HG03520 (cell line): ENCODE results near the gene SHISAL1.
"Not testable (repeated sequence)": the region's sequence is repeated elsewhere in the genome, so short reads cannot be mapped to it uniquely, and the experiment has no call there.

Source experiments
- ATAC-seq: cut with Tn5 transposase; IDR thresholded peaks from one replicate; pipeline ENCODE4 v1.9.1; 2021; ENCODE audit warnings: mild to moderate bottlenecking, moderate library complexity; ENCODE audit not compliant: unreplicated experiment

The SHISAL1 gene

DNA sequence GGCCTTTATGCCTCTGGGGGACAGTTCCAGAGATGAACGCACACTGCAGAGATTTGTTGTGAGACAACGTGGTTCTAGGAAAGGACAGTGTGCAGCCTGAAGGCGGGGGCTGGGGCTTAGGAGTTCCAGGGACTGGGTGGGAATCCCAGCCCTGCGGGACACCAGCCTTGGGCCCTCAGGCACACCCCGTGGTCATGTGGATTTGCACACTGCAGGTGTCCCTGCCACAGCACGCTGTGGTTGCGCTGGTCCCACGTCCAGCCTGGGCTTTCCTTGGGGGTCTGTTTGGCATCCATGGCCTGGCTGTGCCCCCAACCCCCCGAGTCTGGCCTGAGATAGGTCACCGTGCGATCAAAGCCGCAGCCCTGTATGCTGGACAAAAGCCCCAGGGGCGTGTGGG lies 7.3 kb downstream of the SHISAL1 start:
- ATAC-seq: no peak

DNA sequence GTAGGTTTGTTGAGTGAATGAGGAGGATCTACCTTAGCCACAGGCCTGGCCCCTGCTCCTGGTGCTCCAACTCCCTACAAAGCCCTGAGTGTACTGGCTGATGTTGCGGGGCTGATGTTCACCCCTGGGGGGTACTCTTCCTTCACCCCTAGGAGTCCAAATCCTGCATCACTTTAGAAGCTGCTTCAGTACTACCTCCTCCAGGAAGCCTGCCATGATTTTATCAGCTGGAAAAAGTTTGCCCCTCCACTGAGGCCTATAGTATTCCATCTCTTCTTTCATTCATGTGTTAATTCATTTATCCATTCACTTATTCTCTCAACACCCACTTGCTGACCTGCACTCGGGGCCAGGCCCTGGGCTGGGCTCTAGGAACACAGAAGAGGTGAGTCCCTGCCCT lies 7.8 kb downstream of the SHISAL1 start:
- no peak for ATAC-seq

DNA sequence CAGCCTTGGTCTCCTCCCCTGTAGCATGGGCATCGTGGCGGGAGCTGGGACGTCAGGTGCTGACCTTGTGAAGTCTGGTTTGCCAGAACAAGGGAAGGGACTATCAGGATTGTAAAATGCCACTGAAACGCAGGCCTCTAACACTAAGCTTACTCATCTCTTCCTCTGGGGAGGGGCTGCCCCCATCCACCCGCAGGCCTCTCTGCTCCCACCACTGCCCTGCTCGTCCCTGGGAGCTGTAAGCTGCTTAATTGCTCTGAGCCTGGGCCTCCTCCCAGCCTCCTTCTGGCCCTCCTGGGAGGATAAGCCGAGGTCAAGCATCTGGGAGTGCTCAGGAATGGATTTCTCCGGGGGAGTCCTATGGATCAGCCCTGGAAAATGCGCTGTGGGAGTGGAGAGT lies 8.4 kb downstream of the SHISAL1 start:
- no peak for ATAC-seq

DNA sequence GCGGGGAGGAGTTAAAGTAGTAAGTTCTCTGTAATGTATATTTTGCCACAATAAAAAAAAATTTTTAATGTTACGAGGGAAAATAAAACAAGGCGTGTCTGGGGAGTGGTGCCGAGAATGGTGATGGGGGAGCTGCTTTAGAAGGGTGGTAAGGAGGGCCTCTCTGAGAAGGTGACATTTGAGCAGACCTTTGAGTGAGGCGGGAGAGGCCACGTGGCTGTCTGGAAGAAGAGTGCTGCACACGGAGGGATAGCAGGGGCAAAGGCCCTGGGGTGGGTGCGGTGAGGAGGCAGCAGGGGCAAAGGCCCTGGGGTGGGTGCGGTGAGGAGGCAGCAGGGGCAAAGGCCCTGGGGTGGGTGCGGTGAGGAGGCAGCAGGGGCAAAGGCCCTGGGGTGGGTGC lies 10.4 kb downstream of the SHISAL1 start:
- ATAC-seq: not testable (repeated sequence)

DNA sequence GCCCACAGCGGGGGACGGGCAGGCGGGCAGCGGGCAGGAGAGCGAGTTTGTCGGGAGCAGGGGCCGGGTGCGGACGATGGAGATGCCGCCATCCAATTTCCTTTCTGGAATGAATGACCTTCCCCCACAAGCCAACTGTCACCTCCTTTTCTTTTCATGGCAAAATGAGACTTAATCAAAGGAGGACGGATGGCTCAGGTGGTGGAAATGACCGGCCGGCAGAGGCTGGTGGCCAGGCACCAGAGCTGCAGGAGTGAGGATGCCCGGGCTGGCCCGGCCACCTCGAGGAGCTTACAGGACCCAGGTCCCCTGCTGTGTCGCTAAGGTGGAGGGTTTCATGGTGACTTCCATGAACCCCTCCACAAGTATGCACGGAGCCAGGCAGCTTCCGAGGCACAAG lies 11.7 kb downstream of the SHISAL1 start:
- no peak for ATAC-seq

DNA sequence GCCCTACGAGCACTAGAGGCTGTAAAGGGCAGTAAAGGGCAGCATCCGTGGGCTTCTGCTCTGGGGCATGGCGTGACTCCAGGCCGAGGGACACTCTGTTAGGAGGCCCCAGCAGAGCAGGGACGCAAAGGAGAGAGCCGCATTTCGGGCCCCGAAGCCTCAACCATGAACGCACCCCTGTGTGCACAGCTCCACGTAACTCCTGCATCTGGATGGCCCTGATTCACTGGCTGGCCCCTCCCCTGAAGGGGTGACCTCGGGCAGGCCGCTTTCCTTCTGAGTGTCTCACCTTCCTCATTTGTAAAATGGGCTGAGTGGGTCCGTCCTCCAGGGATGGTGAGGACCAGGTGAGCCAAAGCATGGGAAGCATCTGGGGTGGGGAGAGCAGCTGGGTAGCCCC lies 13.6 kb downstream of the SHISAL1 start:
- ATAC-seq: no peak

DNA sequence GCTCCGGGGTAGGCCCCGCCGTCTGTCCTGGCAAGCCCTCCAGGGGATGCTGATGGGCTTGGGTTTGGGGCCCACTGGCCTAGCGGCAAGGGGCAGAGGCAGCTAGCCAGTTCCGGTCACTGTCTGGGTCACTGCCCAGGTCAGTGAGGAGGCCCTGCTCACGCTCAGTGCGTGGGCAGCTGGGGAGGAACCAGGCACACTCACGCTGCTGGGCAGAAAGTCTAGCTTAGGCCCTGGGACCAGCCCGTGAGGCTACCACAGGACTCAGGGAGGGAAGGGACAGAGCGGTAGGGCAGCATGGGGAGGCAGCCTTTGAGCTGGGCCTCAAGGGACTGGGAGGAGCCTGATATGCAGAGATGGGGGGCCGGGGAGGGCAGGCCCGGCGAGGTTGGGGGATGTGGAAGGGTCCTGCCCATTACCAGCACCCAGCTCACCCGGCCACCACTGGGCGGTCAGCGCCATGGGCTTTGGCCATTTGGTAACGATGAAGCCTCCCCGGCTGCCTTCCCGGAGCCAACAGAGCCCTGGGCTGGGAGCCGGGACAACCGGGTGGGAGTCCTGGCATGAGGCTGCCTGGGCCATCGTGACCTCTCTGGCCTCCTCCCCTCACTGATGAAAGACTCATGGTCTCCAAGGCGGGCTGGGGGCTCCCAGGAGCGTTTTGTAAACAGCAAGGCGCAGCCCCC lies 14.2 kb downstream of the SHISAL1 start:
- no peak for ATAC-seq

DNA sequence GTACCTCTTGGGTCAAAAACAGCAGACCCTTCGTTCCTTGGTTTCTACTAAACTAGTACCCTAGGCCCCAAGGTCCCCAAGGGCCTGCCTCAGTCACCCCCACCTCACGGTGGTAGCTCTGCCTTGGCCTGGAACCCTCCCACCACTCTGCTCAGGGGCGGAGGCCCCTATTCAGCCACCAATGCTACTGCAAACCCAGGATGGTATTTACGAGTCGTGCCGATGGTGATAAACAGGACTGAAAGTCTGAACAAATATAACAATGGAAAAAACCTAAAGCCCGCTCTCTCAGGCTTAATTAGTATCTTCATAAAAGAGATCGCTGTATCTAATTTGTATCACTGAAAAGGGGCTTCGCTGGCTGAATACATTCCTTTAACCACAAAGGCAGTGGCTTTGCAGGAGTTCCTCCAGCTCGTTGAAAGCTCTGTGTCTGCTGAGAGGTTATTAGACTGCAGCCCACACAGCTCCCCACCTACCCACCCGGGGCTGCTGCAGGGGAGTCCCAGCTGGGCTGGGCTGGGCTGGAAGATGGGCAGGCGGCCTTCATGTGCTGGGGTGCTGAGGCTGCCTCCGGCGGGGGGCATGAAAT lies 15.2 kb downstream of the SHISAL1 start:
- no peak for ATAC-seq

DNA sequence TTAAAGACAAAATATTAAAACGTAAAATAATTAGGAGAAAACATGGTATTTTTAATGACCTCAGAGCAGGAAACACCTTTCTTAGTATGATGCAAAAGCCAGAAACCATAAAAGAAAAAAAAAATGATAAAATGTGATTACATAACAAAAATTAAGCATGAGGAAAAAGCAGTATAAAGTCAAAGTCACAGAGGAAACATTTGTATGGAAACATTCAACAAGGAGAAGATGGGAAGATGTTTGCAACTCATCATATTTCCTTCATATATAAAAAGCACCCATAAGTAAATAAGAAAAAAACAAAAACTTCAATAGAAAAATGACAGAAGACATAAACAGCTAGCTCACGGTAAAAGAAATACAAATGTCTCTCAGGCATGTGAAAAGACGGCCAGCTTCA lies 17.3 kb downstream of the SHISAL1 start:
- no peak for ATAC-seq

DNA sequence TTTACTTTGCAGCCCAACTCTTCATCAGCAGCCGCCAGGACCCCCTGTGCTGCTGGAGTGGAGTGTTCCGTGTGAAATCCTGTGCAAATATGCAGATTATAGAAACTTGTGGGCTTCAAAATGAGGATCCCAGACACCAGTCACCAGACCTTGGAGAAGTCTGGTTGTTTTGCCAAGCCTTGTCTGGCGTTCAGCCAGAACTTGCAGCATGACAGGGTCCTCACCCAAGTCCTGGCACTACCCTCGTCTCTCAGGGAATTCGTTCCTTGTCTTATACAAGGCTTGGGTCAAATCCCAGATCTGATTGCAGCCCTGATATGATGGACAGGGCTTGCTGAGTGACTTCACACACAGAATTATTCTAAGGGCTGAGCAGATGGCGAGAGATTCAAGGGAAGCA lies 18.9 kb downstream of the SHISAL1 start:
- ATAC-seq: no peak

DNA sequence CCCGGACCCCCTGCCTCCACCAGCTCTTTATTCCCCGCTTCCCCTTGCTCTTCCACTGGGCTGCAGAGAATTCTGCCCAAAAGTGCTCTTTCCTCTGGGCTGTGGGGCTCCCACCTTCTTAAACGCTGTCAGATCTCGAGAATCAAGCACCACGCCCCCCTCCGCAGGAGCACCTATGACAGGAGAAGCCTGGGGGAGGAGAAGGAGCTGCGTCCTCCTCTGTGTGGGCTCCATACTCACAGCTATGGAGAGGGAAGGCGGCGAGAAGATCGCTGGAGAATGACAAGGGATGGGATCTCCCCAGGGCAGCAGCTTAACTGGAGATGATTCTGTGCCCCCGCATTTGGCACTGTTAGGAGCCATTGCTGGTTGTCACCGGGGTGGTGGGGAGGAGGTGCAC lies 19.7 kb downstream of the SHISAL1 start:
- no peak for ATAC-seq

DNA sequence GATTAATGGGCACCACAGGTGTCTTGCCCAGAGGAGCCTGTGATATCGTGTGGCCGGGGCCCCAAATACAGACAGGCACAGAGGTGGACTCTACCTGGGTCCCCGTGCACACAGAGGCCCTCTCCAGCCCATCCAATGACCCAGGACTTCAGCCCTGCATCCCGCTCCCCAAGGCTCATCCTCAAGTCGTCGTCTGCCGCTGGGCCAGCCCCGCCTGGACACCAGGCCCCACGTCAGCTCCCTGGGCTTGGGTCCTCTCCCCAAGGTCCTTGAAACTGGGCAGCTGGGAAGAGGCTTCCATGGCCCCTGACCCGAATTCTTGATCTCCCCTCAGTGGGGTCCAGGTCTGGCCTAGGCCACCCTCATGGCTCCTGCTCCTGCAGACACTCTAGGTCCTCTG lies 20.2 kb downstream of the SHISAL1 start:
- no peak for ATAC-seq

DNA sequence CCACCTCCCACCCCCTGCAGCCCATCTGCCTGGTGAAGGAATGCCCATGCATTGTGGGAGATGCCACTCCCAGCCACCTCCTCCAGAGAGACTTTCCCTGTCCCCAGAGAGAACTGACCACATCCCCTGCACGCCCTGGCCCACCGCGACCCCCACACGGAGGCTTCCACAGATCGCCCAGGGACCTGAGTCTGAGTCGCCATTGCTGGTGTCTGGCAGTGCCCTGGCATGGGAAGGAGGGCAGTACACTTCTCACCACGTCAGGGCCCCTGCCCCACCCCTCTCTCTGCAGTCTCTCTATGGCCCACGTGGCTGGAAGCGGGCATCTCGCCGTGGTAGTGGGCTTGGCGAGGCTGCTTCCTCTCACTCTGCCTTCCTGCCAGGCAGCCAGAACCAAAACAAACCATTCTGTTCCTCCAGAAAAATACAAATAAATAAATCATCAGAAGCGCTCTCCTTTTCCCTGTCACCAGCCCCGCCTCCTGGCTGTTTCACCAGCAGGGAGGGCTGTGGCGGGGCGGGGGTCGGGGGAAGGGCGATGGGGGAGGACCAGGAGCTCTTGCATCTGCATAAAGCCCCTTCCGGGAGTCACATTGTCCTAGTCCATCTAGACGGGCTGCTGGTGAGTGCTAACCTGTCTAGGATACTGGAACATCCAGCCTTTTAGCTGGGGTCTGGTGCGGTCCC lies 20.9 kb downstream of the SHISAL1 start:
- ATAC-seq: no peak

DNA sequence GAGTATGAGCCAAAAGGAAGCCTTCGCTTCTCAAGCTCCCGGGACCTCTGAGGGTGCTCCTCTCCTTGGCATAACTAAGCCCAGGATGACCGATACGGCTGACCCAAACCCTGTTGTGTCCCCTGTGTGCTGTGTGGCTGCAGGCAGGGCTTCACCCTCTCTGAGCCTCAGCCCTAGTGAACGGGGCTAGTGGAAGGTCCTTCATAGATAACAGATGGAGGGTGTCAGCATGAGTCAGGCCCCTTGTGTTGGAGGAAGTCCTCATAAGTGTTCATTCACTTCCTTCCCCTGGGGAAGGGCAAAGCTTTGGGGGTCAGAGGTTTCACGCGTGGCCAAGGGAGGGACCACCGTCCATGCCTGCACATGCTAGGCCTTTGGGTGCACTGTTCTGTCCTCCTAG lies 21.5 kb downstream of the SHISAL1 start:
- ATAC-seq: no peak

DNA sequence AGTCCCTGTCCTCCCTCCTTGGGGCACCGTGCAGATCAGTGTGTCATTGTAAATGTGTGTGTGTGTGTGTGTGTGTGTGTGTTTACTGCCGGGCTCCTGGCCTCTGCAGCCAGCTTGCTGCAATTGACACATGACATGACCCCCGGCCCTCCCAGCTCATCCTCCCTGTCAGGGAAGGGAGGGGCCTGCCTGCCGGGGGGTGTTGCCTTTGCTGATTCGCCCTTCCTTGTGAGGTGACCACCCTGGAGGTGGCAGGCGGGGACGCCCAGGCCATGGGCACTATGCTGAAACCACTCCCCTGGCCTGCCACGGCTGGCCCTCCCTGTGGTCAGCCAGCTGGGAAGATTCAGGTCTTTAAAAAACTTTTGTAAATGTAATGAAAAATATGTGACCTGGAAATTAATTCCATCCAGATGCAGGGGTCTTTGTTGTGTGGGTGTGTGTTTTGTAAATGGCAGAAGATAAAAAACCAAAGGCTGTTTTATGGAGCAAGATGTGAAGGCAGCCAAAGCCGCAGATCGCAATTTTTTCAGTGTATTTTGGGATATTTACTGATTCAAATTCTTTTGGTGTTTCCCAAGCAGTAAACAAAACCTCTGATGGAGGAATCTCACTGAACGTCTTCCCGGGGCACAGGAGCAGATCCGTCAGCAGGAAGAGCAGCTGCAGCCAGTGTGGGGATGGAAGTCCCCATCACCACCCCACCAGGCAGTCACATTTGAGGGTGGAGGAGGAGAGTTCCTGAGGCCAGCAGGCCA lies 23.2 kb downstream of the SHISAL1 start:
- no peak for ATAC-seq

DNA sequence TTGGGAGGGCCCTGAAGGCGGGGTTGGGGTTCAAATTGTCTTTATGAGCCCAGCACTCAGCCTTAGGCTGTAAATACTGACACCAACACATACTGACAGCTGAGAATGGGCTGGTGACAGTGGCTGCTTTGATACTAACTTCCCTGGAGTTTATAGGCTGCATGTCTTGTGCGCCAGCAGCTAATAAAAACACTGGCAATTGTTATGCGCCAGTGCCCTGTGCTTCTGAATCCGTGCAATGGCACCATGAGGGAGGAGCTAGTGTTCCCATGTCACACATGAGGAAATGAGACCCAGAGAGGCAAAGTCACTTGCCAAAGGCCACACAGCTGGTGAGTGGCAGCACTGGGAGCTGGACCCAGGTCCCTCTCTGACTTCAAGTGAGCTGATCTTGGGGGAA lies 23.8 kb downstream of the SHISAL1 start:
- no peak for ATAC-seq

DNA sequence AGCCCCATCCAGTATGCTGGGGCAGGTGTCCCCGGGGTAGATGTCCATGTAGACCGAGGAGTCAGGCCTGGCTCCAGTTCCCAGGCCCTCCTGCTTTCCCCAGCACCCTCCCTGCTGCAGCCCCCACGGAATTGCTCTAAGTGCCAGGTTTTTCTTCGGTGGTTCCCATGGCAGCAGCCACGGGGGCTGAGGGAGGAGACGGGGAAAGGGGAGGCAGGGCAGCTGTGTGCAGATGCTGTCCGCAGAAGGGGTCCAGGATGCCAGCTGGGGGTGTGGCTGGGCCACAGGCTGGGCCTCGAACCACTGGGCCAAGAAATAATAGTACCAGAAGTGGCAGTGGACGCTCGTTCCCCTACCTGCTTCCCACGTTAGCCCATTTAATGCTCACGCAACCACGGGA lies 25.0 kb downstream of the SHISAL1 start:
- ATAC-seq: no peak

DNA sequence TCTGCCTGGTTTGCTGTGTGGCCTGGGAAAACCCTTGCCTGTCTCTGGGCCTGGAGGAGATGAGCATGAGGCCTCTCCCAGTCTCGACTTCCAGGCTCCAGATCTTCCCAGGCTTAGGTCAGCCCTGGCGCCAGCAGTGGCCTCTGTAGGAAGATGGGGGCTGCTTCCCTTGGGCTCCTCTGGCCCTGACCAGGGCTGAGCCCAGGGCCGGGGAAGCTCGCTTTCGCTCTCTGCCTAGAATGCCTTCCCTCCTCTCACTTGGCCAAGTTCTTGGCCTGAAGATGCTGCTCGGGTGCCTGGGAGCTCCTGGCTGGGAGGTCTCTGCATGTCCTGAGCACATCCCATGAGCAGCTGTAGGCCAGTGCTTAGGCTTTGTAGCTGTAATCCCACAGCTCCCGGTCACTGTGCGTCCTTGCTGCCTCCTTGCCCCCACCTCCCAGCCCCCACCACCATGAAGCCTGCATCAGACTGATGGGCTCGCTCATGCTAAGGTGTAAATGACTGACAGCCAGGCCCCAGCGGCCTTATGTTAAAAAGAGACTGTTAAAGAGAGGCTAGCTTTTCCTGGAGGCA lies 25.5 kb downstream of the SHISAL1 start:
- ATAC-seq: no peak

DNA sequence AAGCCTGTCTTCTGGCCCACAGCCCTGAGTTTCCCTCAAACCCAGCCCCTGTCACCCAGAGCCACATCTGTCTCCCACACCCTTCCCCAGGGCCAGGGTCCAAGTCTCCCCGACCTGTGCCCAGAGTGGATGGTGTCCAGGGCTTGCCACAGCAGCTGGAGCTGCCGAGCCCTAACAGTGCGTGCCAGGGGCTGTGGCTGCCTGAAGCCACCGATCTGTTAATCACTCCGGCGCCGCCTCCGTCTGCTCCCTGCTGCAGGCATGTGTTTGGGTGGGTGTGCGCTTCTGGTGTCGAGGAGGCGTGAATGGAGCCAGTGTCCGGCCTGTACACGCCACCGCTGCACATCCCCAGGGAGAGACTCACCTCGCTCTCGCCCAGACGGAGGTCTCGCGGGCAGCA lies 26.1 kb downstream of the SHISAL1 start:
- no peak for ATAC-seq

DNA sequence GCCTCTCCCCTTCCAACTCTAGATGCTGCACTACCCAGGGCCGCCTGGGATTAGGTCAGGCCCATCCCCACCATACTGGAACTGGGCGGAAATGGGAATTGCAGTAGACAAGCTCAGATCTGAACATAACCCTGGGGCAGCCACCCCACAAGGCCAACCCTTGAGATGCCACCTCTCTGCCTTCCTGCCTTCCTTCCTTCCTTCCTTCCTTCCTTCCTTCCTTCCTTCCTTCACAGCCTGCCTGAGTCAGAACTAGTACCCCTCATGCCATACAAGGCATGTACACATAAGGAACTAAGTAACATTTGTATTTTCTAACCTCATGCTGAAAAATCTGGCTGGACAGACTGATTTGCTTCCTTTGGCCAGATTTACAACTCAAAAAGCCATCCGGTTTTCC lies 28.0 kb downstream of the SHISAL1 start:
- ATAC-seq: no peak
